Activated CD4-positive, alpha-beta T cell treated with anti-CD3 and anti-CD28 coated beads, Interleukin-2, amount 50 U/mL, for 24 hours (primary cell): ENCODE measurements around the gene NLE1.
"Not testable (repeated sequence)": the region's sequence is repeated elsewhere in the genome, so short reads cannot be mapped to it uniquely, and the experiment has no call there.

Source experiments
- DNase-seq, 2 donors: peaks; one replicate each; pipeline ENCODE4 v3.0.0-alpha.2; 2020; ENCODE audit warnings: low read depth in 1 of 2, low spot score in 1 of 2

NLE1 gene

GRCh38 chr17:35162755-35163154 is 20.7 kb upstream of the NLE1 start:
- no peak for DNase-seq

- DNase-seq, result no peak
These were observed 19.2 kb upstream of the NLE1 start for GRCh38 chr17:35161281-35161761.

GRCh38 chr17:35160354-35161201 is 18.5 kb upstream of the NLE1 start:
- DNase-seq, result no peak

GRCh38 chr17:35159940-35160339 is 17.8 kb upstream of the NLE1 start:
- DNase-seq, result no peak

- no peak for DNase-seq
These were observed 13.1 kb upstream of the NLE1 start for GRCh38 chr17:35155246-35155645.

- DNase-seq, result no peak
These were observed 12.4 kb upstream of the NLE1 start for GRCh38 chr17:35154196-35155165.

- no peak for DNase-seq
These were observed 10.5 kb upstream of the NLE1 start for GRCh38 chr17:35152421-35153140.

GRCh38 chr17:35151080-35151479 is 9.0 kb upstream of the NLE1 start:
- not testable (repeated sequence) for DNase-seq

GRCh38 chr17:35149941-35150340 is 7.8 kb upstream of the NLE1 start:
- DNase-seq, result no peak

GRCh38 chr17:35148144-35148543 is 6.0 kb upstream of the NLE1 start:
- DNase-seq, result no peak

GRCh38 chr17:35147375-35147905 is 5.3 kb upstream of the NLE1 start, which contains the start of gene UNC45B:
TSS of gene UNC45B (plus strand) at chr17:35147817. CDS start at chr17:35148264, 447 bp downstream.
- DNase-seq, result no peak

GRCh38 chr17:35146214-35146833 is 4.2 kb upstream of the NLE1 start:
- no peak for DNase-seq

GRCh38 chr17:35144840-35145239 is 2.7 kb upstream of the NLE1 start:
- DNase-seq, result no peak

GRCh38 chr17:35142467-35142796 is 329 bp upstream of the NLE1 start:
- DNase-seq, result no peak

- no peak for DNase-seq
These were observed 3.9 kb downstream of the NLE1 start for GRCh38 chr17:35138218-35138617.

GRCh38 chr17:35135322-35135721 is 6.8 kb downstream of the NLE1 start:
- DNase-seq, result no peak

- no peak for DNase-seq
These were observed 9.1 kb downstream of the NLE1 start for GRCh38 chr17:35132816-35133550.

GRCh38 chr17:35132099-35132498 is 10.0 kb downstream of the NLE1 start:
- no peak for DNase-seq

- DNase-seq, result no peak
These were observed 11.7 kb downstream of the NLE1 start for GRCh38 chr17:35130392-35130791.

- DNase-seq, result no peak
These were observed 12.1 kb downstream of the NLE1 start for GRCh38 chr17:35129973-35130351.
